HCT116 (cell line): ENCODE data around the gene DOK7. TPM values are rescaled to one million over a fixed set of nuclear protein-coding genes. Genes with fewer than 3 reads are reported as not detected.

Experiments
- ATAC-seq: fragments of 200-7000 bp; cut with Tn5 transposase; 2 replicates; pipeline ENCODE4 v1.9.1; 2020; ENCODE audit warnings: mild to moderate bottlenecking, moderate library complexity
- BruUV-seq: library from RNA; stranded (reverse); fragments of 400-500 nt; replicated peaks from 2 replicates; lab custom pipeline; 2021; lab: Mats Ljungman, UMichigan
- CTCF ChIA-PET: fragments of 300-600 bp; sonication (Branson Sonifier 250); formaldehyde crosslinking; loops from one replicate; lab custom pipeline; 2021; ENCODE audit warnings: antibody characterized with exemption; lab: Charles Lee
- POLR2A ChIA-PET: fragments of 300-600, 350-600 bp; sonication (Branson Sonifier 250); formaldehyde crosslinking; loops from one replicate; lab custom pipeline; 2021; ENCODE audit warnings: antibody characterized with exemption; lab: Charles Lee
- RAD21 ChIA-PET, 2 experiments: fragments of 300-600 bp; sonication (Branson Sonifier 250); formaldehyde crosslinking; loops; one replicate each; lab custom pipeline; 2023; ENCODE audit warnings: low total read pairs in 2 of 2; ENCODE audit not compliant: uncharacterized antibody in 2 of 2, unreplicated experiment in 2 of 2, low non-redundant PET in 1 of 2; lab: Charles Lee
- DNase-seq: peaks from one replicate; pipeline ENCODE4 v3.0.0-alpha.2; 2010; ENCODE audit warnings: low read depth, low spot score
- H2AFZ ChIP-seq: fragments of 200-600 bp; shearing (Covaris generic), sonication (generic); 2 replicates; pipeline ENCODE4 v1.6.1; 2017; ENCODE audit warnings: low read depth, mixed run types, mixed read lengths, antibody characterized with exemption, low read length; ENCODE audit not compliant: poor library complexity, severe bottlenecking
- H3K27ac ChIP-seq: 2 replicates; pipeline ENCODE4 v1.5.1; 2012; ENCODE audit warnings: low read depth, low read length
- H3K27me3 ChIP-seq: fragments of 200-600 bp; sonication (generic); 2 replicates; pipeline ENCODE4 v1.6.1; 2016; ENCODE audit warnings: mixed run types, low read length, mixed read lengths; ENCODE audit not compliant: insufficient read depth
- H3K36me3 ChIP-seq, 2 experiments: fragments of 200-500 bp in 1 of 2; fragments of 200-600 bp in 1 of 2; sonication (Bioruptor generic) in 1 of 2; sonication (generic) in 1 of 2; 2 replicates each; pipeline versions ENCODE4 v1.5.1 to v1.6.1; 2014 to 2016; ENCODE audit warnings: low read length in 2 of 2, inconsistent platforms in 1 of 2, mixed read lengths in 1 of 2, mixed run types in 1 of 2; ENCODE audit not compliant: insufficient read depth in 2 of 2, control insufficient read depth in 1 of 2
- H3K4me1 ChIP-seq, 2 experiments: fragments of 200-600 bp in 1 of 2; sonication (generic) in 1 of 2; 2 replicates each; pipeline versions ENCODE4 v1.5.1 to v1.6.1; 2012 to 2017; ENCODE audit warnings: low read length in 2 of 2, inconsistent platforms in 1 of 2, mild to moderate bottlenecking in 1 of 2, mixed read lengths in 1 of 2, mixed run types in 1 of 2, moderate library complexity in 1 of 2; ENCODE audit not compliant: insufficient read depth in 2 of 2, control insufficient read depth in 1 of 2
- H3K4me2 ChIP-seq: fragments of 200-600 bp; sonication (generic); 2 replicates; pipeline ENCODE4 v1.6.1; 2017; ENCODE audit warnings: mixed run types, low read length, mixed read lengths
- H3K4me3 ChIP-seq, 2 experiments: fragments of 200-600 bp in 1 of 2; sonication (generic) in 1 of 2; replicated peaks in 1 of 2; 2 replicates each; pipeline ENCODE4 v1.5.1; 2011 to 2016; ENCODE audit warnings: low read length in 2 of 2, control low read depth in 1 of 2, low read depth in 1 of 2, mild to moderate bottlenecking in 1 of 2, mixed read lengths in 1 of 2, mixed run types in 1 of 2
- H3K79me2 ChIP-seq: fragments of 200-600 bp; sonication (generic); 2 replicates; pipeline ENCODE4 v1.6.1; 2017; ENCODE audit warnings: mild to moderate bottlenecking, mixed run types, low read length, moderate library complexity, mixed read lengths; ENCODE audit not compliant: insufficient read depth
- H3K9ac ChIP-seq: fragments of 200-600 bp; sonication (generic); 2 replicates; pipeline ENCODE4 v1.6.1; 2016; ENCODE audit warnings: low read length, mixed read lengths
- H3K9me2 ChIP-seq: fragments of 200-600 bp; sonication (generic), shearing (Covaris generic); 2 replicates; pipeline ENCODE4 v1.6.1; 2017; ENCODE audit warnings: mixed run types, mild to moderate bottlenecking, moderate library complexity; ENCODE audit not compliant: insufficient read depth
- H3K9me3 ChIP-seq, 2 experiments: fragments of 200-500 bp in 1 of 2; fragments of 200-600 bp in 1 of 2; sonication (Bioruptor generic) in 1 of 2; sonication (generic) in 1 of 2; 2 replicates each; pipeline ENCODE4 v1.6.1; 2014 to 2017; ENCODE audit warnings: low read length in 2 of 2, mixed read lengths in 2 of 2, inconsistent platforms in 1 of 2, low read depth in 1 of 2, mild to moderate bottlenecking in 1 of 2, mixed run types in 1 of 2, moderate library complexity in 1 of 2; ENCODE audit not compliant: control insufficient read depth in 1 of 2, insufficient read depth in 1 of 2
- H4K20me1 ChIP-seq: fragments of 200-600 bp; sonication (generic), shearing (Covaris generic); 2 replicates; pipeline ENCODE4 v1.6.1; 2017; ENCODE audit warnings: mixed run types, mild to moderate bottlenecking, moderate library complexity; ENCODE audit not compliant: insufficient read depth
- ATF3 ChIP-seq: IDR thresholded peaks from 2 replicates; pipeline ENCODE4 v1.6.1; 2012
- CEBPB ChIP-seq: IDR thresholded peaks from 2 replicates; pipeline ENCODE4 v1.6.1; 2012; ENCODE audit warnings: low read depth
- CTCF ChIP-seq, 3 experiments: fragments of 200-600 bp in 1 of 3; sonication (generic) in 1 of 3; IDR thresholded peaks in 2 of 3; conservative IDR thresholded peaks in 1 of 3; 2 replicates each; pipeline ENCODE4 v1.5.1; 2012 to 2017; ENCODE audit warnings: low read depth in 2 of 3, low read length in 2 of 3, antibody characterized with exemption in 1 of 3, borderline replicate concordance in 1 of 3, control low read depth in 1 of 3, mild to moderate bottlenecking in 1 of 3, mixed read lengths in 1 of 3, mixed run types in 1 of 3, moderate library complexity in 1 of 3; ENCODE audit not compliant: insufficient read depth in 1 of 3
- EGR1 ChIP-seq: IDR thresholded peaks from 2 replicates; pipeline ENCODE4 v1.6.1; 2012; ENCODE audit warnings: low read depth
- ELF1 ChIP-seq: IDR thresholded peaks from 2 replicates; pipeline ENCODE4 v1.6.1; 2012; ENCODE audit warnings: low read depth, borderline replicate concordance
- EZH2 ChIP-seq: fragments of 200-600 bp; sonication (generic); IDR thresholded peaks from 2 replicates; pipeline ENCODE4 v1.6.1; 2017; ENCODE audit warnings: antibody characterized with exemption, mixed run types
- EZH2phosphoT487 ChIP-seq: fragments of 200-600 bp; IDR thresholded peaks from 2 replicates; pipeline ENCODE4 v1.6.1; 2018; ENCODE audit warnings: antibody characterized with exemption, borderline replicate concordance
- FOSL1 ChIP-seq: IDR thresholded peaks from 2 replicates; pipeline ENCODE4 v1.6.1; 2012; ENCODE audit warnings: low read depth
- POLR2A ChIP-seq: IDR thresholded peaks from 2 replicates; pipeline ENCODE4 v1.7.0; 2011; ENCODE audit warnings: borderline replicate concordance; ENCODE audit not compliant: insufficient read depth, insufficient read length; ENCODE audit errors: extremely low read depth
- REST ChIP-seq: IDR thresholded peaks from 2 replicates; pipeline ENCODE4 v1.6.1; 2012; ENCODE audit warnings: low read depth
- SRF ChIP-seq: IDR thresholded peaks from 2 replicates; pipeline ENCODE4 v1.6.1; 2012; ENCODE audit warnings: low read depth
- TCF7L2 ChIP-seq: IDR thresholded peaks from 2 replicates; pipeline ENCODE4 v1.7.0; 2011; ENCODE audit warnings: borderline replicate concordance, inconsistent platforms; ENCODE audit not compliant: insufficient read depth, insufficient read length; ENCODE audit errors: extremely low read depth
- YY1 ChIP-seq: IDR thresholded peaks from 2 replicates; pipeline ENCODE4 v1.6.1; 2011; ENCODE audit warnings: low read length, low read depth, moderate library complexity, mild to moderate bottlenecking; ENCODE audit not compliant: insufficient replicate concordance; ENCODE audit errors: extremely low read depth
- ZFX ChIP-seq: fragments of 450-650 bp; IDR thresholded peaks from 2 replicates; pipeline ENCODE4 v1.6.1; 2017
- intact Hi-C: fragments of 100-400 bp; cut with micrococcal nuclease; formaldehyde crosslinking; loops from 2 replicates; pipeline ENCODE4 v1.10.0; 2022
- total RNA-seq: library from RNA; stranded (reverse); gene quantifications from one replicate; pipeline ENCODE4 v1.2.1, GENCODE V29; 2021; ENCODE audit not compliant: unreplicated experiment

DOK7 gene
- total RNA-seq, 1 experiment from 2014 or later = 2.4 TPM

GRCh38 chr4:3530663-3531254 is 67.7 kb downstream of the DOK7 start:
- ChIA-PET CTCF (no interaction called here), RAD21 (no interaction called here), POLR2A (no interaction called here)
- H3K4me2 ChIP-seq = peak overlapping the region; percentile 76
- H3K27ac ChIP-seq = peak overlapping the region; percentile 10; the same call in 1 of the 2 replicates
- peaks cover 7 to 14% of the 10 kb centered on the region in 2 experiments; a peak in 3 of 4 replicates for H3K36me3 ChIP-seq
- no peaks in the 10 kb centered on the region for H3K9me3 ChIP-seq
- H2AFZ ChIP-seq = no peak overlapping the region
- peaks cover 4 to 16% of the 10 kb centered on the region in 2 experiments; a peak in 3 of 4 replicates for H3K4me1 ChIP-seq
- H3K27me3 ChIP-seq = no peaks in the 10 kb centered on the region
- no peaks in the 10 kb centered on the region for H4K20me1 ChIP-seq
- intact Hi-C loops = no loop called here
- no TSS peak for BruUV-seq
- no peak for TF ChIP-seq EZH2
- TF ChIP-seq REST = no peak
- no peak for TF ChIP-seq CTCF (IDR thresholded peaks at IDR 0.05 in 2 of 3, conservative IDR thresholded peaks at IDR 0.05 in 1 of 3; ENCODE audit: borderline replicate concordance in 1 of 3, insufficient read depth in 1 of 3, low read depth in 2 of 3, low read length in 2 of 3)
- TF ChIP-seq POLR2A = no peak
- no peak for TF ChIP-seq SRF
- no peak for TF ChIP-seq TCF7L2
- no peak for TF ChIP-seq FOSL1
- no peak for TF ChIP-seq CEBPB
- TF ChIP-seq YY1 = no peak
- TF ChIP-seq ZFX = no peak
- TF ChIP-seq ELF1 = no peak
- TF ChIP-seq EZH2phosphoT487 = no peak
- no peak for TF ChIP-seq ATF3
- no peak for TF ChIP-seq EGR1
- TF ChIP-seq, all 23 proteins: peak for 0
- no peaks in the 10 kb centered on the region for H3K9me2 ChIP-seq
- peaks cover 60% of the 10 kb centered on the region for H3K79me2 ChIP-seq
- ATAC-seq (no peak), DNase-seq (no peak)
- H3K4me3 ChIP-seq = peak overlapping the region; percentile 81 to 89
- peak overlapping the region; percentile 88 for H3K9ac ChIP-seq
